Endothelial cell (in vitro differentiated cells): ENCODE results near the gene POFUT1. TPM values are rescaled to one million over a fixed set of nuclear protein-coding genes. Genes with fewer than 3 reads are reported as not detected.
"Not testable (repeated sequence)": the region's sequence is repeated elsewhere in the genome, so short reads cannot be mapped to it uniquely, and the experiment has no call there.

Experiments
- DNase-seq: peaks from one replicate; pipeline ENCODE4 v3.0.0; 2021; ENCODE audit warnings: low spot score
- H3K27ac Mint-ChIP-seq: one replicate; pipeline ENCODE4 v1.8.0; 2021; ENCODE audit warnings: mixed read lengths, inconsistent platforms; ENCODE audit not compliant: unreplicated experiment
- H3K27me3 Mint-ChIP-seq: one replicate; pipeline ENCODE4 v1.8.0; 2021; ENCODE audit warnings: mild to moderate bottlenecking, moderate library complexity, mixed read lengths, inconsistent platforms; ENCODE audit not compliant: unreplicated experiment
- H3K36me3 Mint-ChIP-seq: one replicate; pipeline ENCODE4 v1.8.0; 2021; ENCODE audit warnings: mild to moderate bottlenecking, low read depth, mixed read lengths, inconsistent platforms; ENCODE audit not compliant: unreplicated experiment
- H3K4me1 Mint-ChIP-seq: one replicate; pipeline ENCODE4 v1.8.0; 2021; ENCODE audit warnings: mild to moderate bottlenecking, mixed read lengths, inconsistent platforms; ENCODE audit not compliant: unreplicated experiment
- H3K4me3 Mint-ChIP-seq: one replicate; pipeline ENCODE4 v1.8.0; 2021; ENCODE audit warnings: mild to moderate bottlenecking, mixed read lengths, inconsistent platforms; ENCODE audit not compliant: unreplicated experiment
- H3K9me3 Mint-ChIP-seq: one replicate; pipeline ENCODE4 v1.8.0; 2021; ENCODE audit warnings: mixed read lengths, inconsistent platforms; ENCODE audit not compliant: unreplicated experiment
- total RNA-seq: library from RNA; stranded (reverse); fragmentation: NEBNext Ultra II Directional; extraction: Animal tissue kit (Norgen Biotek cat#: 25700); gene quantifications from one replicate; pipeline ENCODE4 v1.2.1, GENCODE V29; 2021; ENCODE audit not compliant: unreplicated experiment
- TF ChIP-seq, protein P1 (sequence below): fragments of 200-600 bp; sonication (generic); IDR thresholded peaks from one replicate; pipeline ENCODE4 v1.5.0; 2021; ENCODE audit warnings: antibody characterized with exemption; ENCODE audit not compliant: unreplicated experiment

The POFUT1 gene
- total RNA-seq, 1 donor from 2014 or later: 43.5 TPM

DNA sequence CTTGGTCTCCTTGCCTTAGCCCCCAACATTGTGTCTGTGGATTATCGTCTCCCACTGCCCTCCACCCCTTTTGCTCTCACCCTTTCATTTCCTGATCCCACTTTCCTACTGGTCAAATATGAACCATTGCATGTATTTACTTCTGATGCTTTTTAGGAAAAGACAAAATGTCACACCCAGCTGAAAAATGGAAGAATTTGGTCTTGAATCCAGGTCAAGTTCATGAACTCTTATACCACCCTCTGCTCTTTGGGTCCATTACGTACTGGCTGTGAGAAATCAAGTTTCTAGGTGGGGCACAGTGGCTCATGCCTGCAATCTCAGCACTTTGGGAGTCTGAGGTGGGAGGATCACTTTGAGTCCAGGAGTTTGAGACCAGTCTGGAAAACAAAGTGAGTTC lies 54.0 kb downstream of the POFUT1 start:
- Mint-ChIP-seq H3K27ac (no peak overlapping the region), H3K4me1 (no peaks in the 10 kb centered on the region), H3K36me3 (no peaks in the 10 kb centered on the region), H3K4me3 (no peak overlapping the region), H3K27me3 (no peaks in the 10 kb centered on the region), H3K9me3 (no peaks in the 10 kb centered on the region)
- no peak for DNase-seq
- TF ChIP-seq, protein P1, sequence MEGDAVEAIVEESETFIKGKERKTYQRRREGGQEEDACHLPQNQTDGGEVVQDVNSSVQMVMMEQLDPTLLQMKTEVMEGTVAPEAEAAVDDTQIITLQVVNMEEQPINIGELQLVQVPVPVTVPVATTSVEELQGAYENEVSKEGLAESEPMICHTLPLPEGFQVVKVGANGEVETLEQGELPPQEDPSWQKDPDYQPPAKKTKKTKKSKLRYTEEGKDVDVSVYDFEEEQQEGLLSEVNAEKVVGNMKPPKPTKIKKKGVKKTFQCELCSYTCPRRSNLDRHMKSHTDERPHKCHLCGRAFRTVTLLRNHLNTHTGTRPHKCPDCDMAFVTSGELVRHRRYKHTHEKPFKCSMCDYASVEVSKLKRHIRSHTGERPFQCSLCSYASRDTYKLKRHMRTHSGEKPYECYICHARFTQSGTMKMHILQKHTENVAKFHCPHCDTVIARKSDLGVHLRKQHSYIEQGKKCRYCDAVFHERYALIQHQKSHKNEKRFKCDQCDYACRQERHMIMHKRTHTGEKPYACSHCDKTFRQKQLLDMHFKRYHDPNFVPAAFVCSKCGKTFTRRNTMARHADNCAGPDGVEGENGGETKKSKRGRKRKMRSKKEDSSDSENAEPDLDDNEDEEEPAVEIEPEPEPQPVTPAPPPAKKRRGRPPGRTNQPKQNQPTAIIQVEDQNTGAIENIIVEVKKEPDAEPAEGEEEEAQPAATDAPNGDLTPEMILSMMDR: no peak

DNA sequence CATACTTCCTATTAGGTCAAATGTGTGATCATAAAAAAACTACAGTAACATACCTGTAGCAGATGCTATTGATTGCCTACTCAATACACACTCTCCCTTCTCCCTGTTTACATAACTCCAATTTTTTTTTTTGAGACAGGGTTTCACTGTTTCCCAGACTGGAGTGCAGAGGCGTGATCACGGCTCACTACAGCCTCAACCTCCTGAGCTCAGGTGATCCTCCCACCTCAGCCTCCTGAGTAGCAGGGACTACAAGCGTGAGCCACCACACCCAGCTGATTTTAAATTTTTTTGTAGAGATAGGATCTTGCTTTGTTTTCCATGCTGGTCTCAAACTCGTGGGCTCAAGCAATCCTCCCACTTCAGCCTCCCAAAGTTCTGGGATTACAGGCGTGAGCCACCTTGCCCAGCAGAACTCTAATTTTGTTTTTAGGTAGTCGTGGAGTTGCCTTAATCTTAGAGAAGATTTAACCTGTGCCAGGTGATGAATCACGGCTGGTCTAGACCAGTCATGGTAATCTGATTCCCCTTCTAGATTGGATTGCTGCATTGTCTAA lies 55.8 kb downstream of the POFUT1 start:
- no peaks in the 10 kb centered on the region for H3K4me1 Mint-ChIP-seq
- TF ChIP-seq, protein P1: no peak
- no peaks in the 10 kb centered on the region for H3K36me3 Mint-ChIP-seq
- H3K27ac Mint-ChIP-seq: no peak overlapping the region
- H3K27me3 Mint-ChIP-seq: no peaks in the 10 kb centered on the region
- no peak for DNase-seq
- H3K4me3 Mint-ChIP-seq: no peak overlapping the region
- no peaks in the 10 kb centered on the region for H3K9me3 Mint-ChIP-seq

DNA sequence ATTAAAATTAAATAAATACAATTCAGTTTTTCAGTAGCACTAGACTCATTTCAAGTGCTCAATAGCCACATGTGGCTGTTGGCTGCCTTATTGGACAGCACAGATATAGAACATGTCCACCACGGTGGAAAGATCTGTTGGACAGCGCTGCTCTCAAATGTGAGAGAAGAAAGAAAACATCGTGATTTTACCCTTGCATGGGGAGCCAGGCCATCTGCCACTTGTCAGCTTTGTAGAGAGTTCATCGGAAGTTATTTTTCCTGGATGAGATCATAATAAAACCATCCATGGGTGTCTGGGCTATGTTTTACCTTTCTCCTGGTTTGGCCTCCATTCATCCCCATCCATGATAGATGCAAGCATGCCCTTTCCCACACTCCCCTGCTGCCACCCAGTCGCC lies 63.9 kb downstream of the POFUT1 start:
- Mint-ChIP-seq H3K27me3 (no peaks in the 10 kb centered on the region), H3K4me3 (no peak overlapping the region), H3K4me1 (no peaks in the 10 kb centered on the region), H3K27ac (no peak overlapping the region), H3K36me3 (no peaks in the 10 kb centered on the region), H3K9me3 (no peaks in the 10 kb centered on the region)
- TF ChIP-seq, protein P1: no peak
- no peak for DNase-seq

DNA sequence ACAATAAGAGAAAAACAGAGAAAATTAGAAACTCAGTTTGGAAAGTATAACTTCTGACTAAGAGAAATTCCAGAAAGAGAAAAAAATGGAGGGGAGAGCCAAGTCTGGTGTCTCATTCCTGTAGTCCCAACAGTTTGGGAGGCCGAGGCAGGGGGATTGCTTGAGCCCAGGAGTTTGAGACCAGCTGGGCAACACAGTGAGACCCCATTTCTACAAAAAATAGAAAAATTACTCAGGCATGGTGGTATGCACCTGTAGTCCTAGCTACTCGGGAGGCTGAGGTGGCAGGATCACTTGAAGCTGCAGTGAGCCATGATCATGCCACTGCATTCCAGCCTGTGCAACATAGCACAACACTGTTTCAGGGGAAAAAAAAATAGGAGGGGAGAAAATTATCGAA lies 66.7 kb downstream of the POFUT1 start:
- Mint-ChIP-seq H3K4me1 (peaks cover 8% of the 10 kb centered on the region), H3K9me3 (no peaks in the 10 kb centered on the region), H3K36me3 (no peaks in the 10 kb centered on the region), H3K4me3 (no peak overlapping the region), H3K27ac (no peak overlapping the region), H3K27me3 (peaks cover 2% of the 10 kb centered on the region)
- no peak for DNase-seq
- TF ChIP-seq, protein P1: no peak

DNA sequence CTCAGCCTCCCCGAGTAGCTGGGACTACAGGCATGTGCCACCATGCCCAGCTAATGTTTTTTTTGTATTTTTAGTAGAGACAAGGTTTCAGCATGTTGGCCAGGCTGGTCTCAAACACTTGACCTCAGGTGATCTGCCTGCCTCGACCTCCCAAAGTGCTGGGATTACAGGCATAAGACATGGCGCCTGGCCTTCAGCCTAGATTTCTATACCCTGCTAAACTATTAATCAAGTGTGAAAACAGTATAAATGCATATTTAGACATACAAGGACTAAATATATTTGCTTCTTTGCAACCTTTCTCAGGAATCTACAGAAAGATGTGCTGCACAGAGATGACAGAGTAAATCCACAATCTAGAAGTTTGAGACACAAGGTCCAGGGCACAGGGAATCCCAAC lies 67.5 kb downstream of the POFUT1 start:
- not testable (repeated sequence) for DNase-seq, H3K4me1 Mint-ChIP-seq, H3K36me3 Mint-ChIP-seq, H3K27me3 Mint-ChIP-seq, H3K27ac Mint-ChIP-seq, H3K4me3 Mint-ChIP-seq, H3K9me3 Mint-ChIP-seq
